Gastroesophageal sphincter (tissue), 4 donors: ENCODE results near the gene TMEM87A. TPM values are rescaled to one million over a fixed set of nuclear protein-coding genes. Genes with fewer than 3 reads are reported as not detected.

Experiments
- ATAC-seq: fragments of 150-250 bp; one replicate; pipeline ENCODE4 v1.9.1; 2016; ENCODE audit warnings: mild to moderate bottlenecking, moderate library complexity
- H3K27ac ChIP-seq, 4 donors: fragments of 200-600 bp; sonication (generic) in 3 of 4; 1 replicate in 3 of 4; 2 replicates in 1 of 4; pipeline ENCODE4 v1.5.1; 2016 to 2019
- H3K27me3 ChIP-seq: fragments of 200-600 bp; sonication (generic); one replicate; pipeline ENCODE4 v1.5.1; 2019
- H3K36me3 ChIP-seq, 2 donors: fragments of 200-600 bp; sonication (generic); one replicate each; pipeline ENCODE4 v1.5.1; 2019; ENCODE audit warnings: control low read depth in 1 of 2
- H3K4me1 ChIP-seq, 3 donors: fragments of 200-600 bp; sonication (generic); 1 replicate in 2 of 3; 2 replicates in 1 of 3; pipeline ENCODE4 v1.5.1; 2016 to 2019; ENCODE audit warnings: control low read depth in 2 of 3
- H3K4me3 ChIP-seq, 2 donors: fragments of 200-600 bp; sonication (generic); one replicate each; pipeline ENCODE4 v1.5.1; 2019; ENCODE audit warnings: mild to moderate bottlenecking in 1 of 2, moderate library complexity in 1 of 2
- H3K9me3 ChIP-seq, 3 donors: fragments of 200-600 bp; sonication (generic); one replicate each; pipeline ENCODE4 v1.5.1; 2017 to 2019; ENCODE audit warnings: control low read depth in 2 of 3
- CTCF ChIP-seq, 4 experiments: fragments of 200-600 bp in 2 of 4; fragments of 450-650 bp in 2 of 4; sonication (generic) in 1 of 4; IDR thresholded peaks; one replicate each; pipeline ENCODE4 v1.5.1; 2017 to 2019; ENCODE audit warnings: antibody characterized with exemption in 4 of 4, mild to moderate bottlenecking in 2 of 4, moderate library complexity in 2 of 4
- EP300 ChIP-seq: sonication (generic); formaldehyde crosslinking; IDR thresholded peaks from one replicate; pipeline ENCODE4 v1.6.1; 2017; ENCODE audit warnings: antibody characterized with exemption, mild to moderate bottlenecking
- POLR2A ChIP-seq, 2 donors: fragments of 450-650 bp; IDR thresholded peaks; one replicate each; pipeline ENCODE4 v1.6.1; 2017; ENCODE audit warnings: antibody characterized with exemption in 2 of 2, mild to moderate bottlenecking in 2 of 2, moderate library complexity in 1 of 2
- POLR2AphosphoS5 ChIP-seq: sonication (generic); formaldehyde crosslinking; IDR thresholded peaks from one replicate; pipeline ENCODE4 v1.6.1; 2017; ENCODE audit warnings: antibody characterized with exemption
- WGBS, 2 donors: methylation state at CpG; one replicate each; pipeline ENCODE4 v1.1.5; 2018; ENCODE audit warnings: low coverage in 1 of 2; 5-methylcytosine and 5-hydroxymethylcytosine counted together
- total RNA-seq, 4 donors: library from RNA; depleted of rRNA; stranded (reverse); fragments of >200 nt; gene quantifications; one replicate each; pipeline ENCODE4 v1.1.0, GENCODE V29; 2016

The TMEM87A gene
- total RNA-seq, 4 donors from 2014 or later, result 49.7 to 70.0 (median 65.9) TPM

GRCh38 chr15:42213511-42213910 lies 59.7 kb downstream of the TMEM87A start:
- ATAC-seq, result no peak
- Histone ChIP-seq H3K4me3 (no peak overlapping the region), H3K4me1 (peaks cover 0 to 2% (median 0%) of the 10 kb centered on the region in 3 donors), H3K27me3 (no peaks in the 10 kb centered on the region), H3K9me3 (no peaks in the 10 kb centered on the region), H3K36me3 (peaks cover 6 to 90% of the 10 kb centered on the region in 2 donors), H3K27ac (no peak overlapping the region)
- no peak for TF ChIP-seq POLR2AphosphoS5
- TF ChIP-seq EP300, result no peak
- no peak for TF ChIP-seq POLR2A (IDR thresholded peaks at IDR 0.05)
- TF ChIP-seq CTCF (IDR thresholded peaks at IDR 0.05), result no peak

- no peak for ATAC-seq
- no peaks in the 10 kb centered on the region for H3K9me3 ChIP-seq
- H3K36me3 ChIP-seq, result peaks cover 0 to 62% of the 10 kb centered on the region in 2 donors
- TF ChIP-seq POLR2A (IDR thresholded peaks at IDR 0.05) (no peak), CTCF (IDR thresholded peaks at IDR 0.05) (no peak), EP300 (no peak), POLR2AphosphoS5 (no peak)
- H3K27ac ChIP-seq, result no peak overlapping the region
- H3K4me1 ChIP-seq, result peaks cover 8 to 24% (median 13%) of the 10 kb centered on the region in 3 donors
- 78 to 90% methylated on average over 3 to 4 of the region's 4 CpGs for WGBS, 2 donors
- no peaks in the 10 kb centered on the region for H3K27me3 ChIP-seq
- no peak overlapping the region for H3K4me3 ChIP-seq
Measured at GRCh38 chr15:42210696-42211095, 62.5 kb downstream of the TMEM87A start.

DNA sequence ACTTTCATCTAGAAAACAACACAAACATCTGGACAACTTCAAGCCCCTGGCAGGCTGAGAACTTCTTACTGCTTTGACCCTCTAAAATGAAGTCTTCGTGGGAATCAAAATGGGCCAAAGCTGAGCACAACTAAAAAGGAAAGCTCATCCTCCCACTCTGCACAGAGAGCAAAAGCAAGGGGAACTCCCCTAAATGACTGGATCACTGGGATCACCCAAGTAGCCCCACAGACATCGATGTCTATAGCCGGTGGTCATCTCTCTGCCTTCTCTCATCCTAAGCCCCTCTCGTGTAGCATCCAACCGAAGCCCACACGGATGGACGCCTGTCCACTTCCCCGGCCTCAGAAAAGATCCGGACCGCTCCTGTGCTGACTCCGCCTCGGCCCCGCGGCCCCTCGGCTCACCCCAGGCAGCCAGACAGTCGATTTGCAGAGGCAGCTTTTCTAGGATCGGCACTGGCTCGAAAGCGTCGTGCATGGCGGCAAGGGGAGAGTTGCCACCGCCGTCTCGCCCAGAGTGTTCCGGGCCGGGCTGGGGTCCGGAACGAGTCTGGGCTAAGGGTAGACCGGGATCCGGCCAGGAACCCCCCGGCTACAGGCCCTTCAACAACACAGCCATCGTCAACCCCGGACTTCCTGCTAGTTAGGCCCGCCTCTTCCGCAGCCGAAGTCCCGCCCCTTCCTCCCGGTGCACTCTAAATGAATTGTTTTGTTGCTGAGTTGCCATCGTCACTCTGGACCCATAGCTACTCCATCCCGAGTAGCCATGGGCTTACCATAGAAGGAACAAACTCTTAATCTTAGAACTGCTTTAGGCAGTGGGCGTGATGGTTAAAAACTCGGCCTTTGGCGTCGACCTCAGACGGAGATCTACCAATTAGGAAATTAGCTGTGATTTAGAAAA lies 65.3 kb downstream of the TMEM87A start, which contains the start of gene VPS39:
Gene VPS39, minus strand, starts transcription at position 631 of the 906 bp plus-strand sequence. Its CDS starts 151 bp downstream, at position 480.
- ATAC-seq, result peak; percentile 96
- peak; percentile 66 for TF ChIP-seq POLR2AphosphoS5
- TF ChIP-seq CTCF (IDR thresholded peaks at IDR 0.05), result no peak
- TF ChIP-seq EP300, result no peak
- TF ChIP-seq POLR2A (IDR thresholded peaks at IDR 0.05), result peak; percentile 56 to 57
- Histone ChIP-seq H3K9me3 (no peaks in the 10 kb centered on the region), H3K36me3 (peaks cover 0 to 41% of the 10 kb centered on the region in 2 donors), H3K4me3 (peak within 1 kb of the TSS; percentile 74 to 81), H3K27me3 (no peaks in the 10 kb centered on the region), H3K27ac (peak within 1 kb of the TSS; percentile 55 to 85 (median 84)), H3K4me1 (peaks cover 8 to 44% (median 13%) of the 10 kb centered on the region in 3 donors)
- 3 to 5% methylated on average over 8 to 13 of the region's 45 CpGs for WGBS, 2 donors

- H3K9me3 ChIP-seq, result no peaks in the 10 kb centered on the region
- TF ChIP-seq POLR2AphosphoS5, result no peak
- no peak for TF ChIP-seq CTCF (IDR thresholded peaks at IDR 0.05)
- no peak for TF ChIP-seq EP300
- no peak for TF ChIP-seq POLR2A (IDR thresholded peaks at IDR 0.05)
- H3K36me3 ChIP-seq, result peaks cover 0 to 32% of the 10 kb centered on the region in 2 donors
- no peak overlapping the region for H3K4me3 ChIP-seq
- peaks cover 8 to 44% (median 13%) of the 10 kb centered on the region in 3 donors for H3K4me1 ChIP-seq
- 80 to 85% methylated on average over 2 to 3 of the region's 4 CpGs for WGBS, 2 donors
- no peaks in the 10 kb centered on the region for H3K27me3 ChIP-seq
- H3K27ac ChIP-seq, result no peak overlapping the region
- ATAC-seq, result no peak
Measured at GRCh38 chr15:42206406-42206805, 66.8 kb downstream of the TMEM87A start.
